GM23338 (cell line): ENCODE results near the gene PAPPA. TPM values are rescaled to one million over a fixed set of nuclear protein-coding genes. Genes with fewer than 3 reads are reported as not detected.

Source experiments
- ATAC-seq: fragments of 200-7000 bp; cut with Tn5 transposase; 3 replicates; pipeline ENCODE4 v1.9.1; 2020
- DNase-seq: peaks from one replicate; pipeline ENCODE4 v3.0.0-alpha.2; 2015; ENCODE audit warnings: low spot score
- H2AFZ ChIP-seq: fragments of 200-600 bp; sonication (generic); 2 replicates; pipeline ENCODE4 v1.8.0; 2016; ENCODE audit warnings: antibody characterized with exemption, mild to moderate bottlenecking, moderate library complexity
- H3F3A ChIP-seq: fragments of 200-600 bp; sonication (generic); replicated peaks from 2 replicates; pipeline ENCODE4 v1.8.0; 2017; ENCODE audit warnings: antibody characterized with exemption, mixed run types, low read depth
- H3K27ac ChIP-seq: fragments of 200-600 bp; sonication (generic); 2 replicates; pipeline ENCODE4 v1.6.1; 2016; ENCODE audit warnings: low read depth
- H3K27me3 ChIP-seq: fragments of 200-600 bp; sonication (generic); 2 replicates; pipeline ENCODE4 v1.8.0; 2016; ENCODE audit warnings: mild to moderate bottlenecking, mixed run types, moderate library complexity; ENCODE audit not compliant: insufficient read depth
- H3K36me3 ChIP-seq: fragments of 200-600 bp; sonication (generic); 2 replicates; pipeline ENCODE4 v1.8.0; 2016; ENCODE audit warnings: mild to moderate bottlenecking; ENCODE audit not compliant: insufficient read depth
- H3K4me1 ChIP-seq: fragments of 200-600 bp; sonication (generic); 2 replicates; pipeline ENCODE4 v1.8.0; 2016; ENCODE audit warnings: mild to moderate bottlenecking, moderate library complexity; ENCODE audit not compliant: insufficient read depth
- H3K4me2 ChIP-seq: fragments of 200-600 bp; sonication (generic); 2 replicates; pipeline ENCODE4 v1.7.1; 2017; ENCODE audit warnings: mixed run types
- H3K4me3 ChIP-seq: fragments of 200-600 bp; sonication (generic); 2 replicates; pipeline ENCODE4 v1.6.1; 2016; ENCODE audit warnings: mixed run types
- H3K79me2 ChIP-seq: fragments of 200-600 bp; sonication (generic); replicated peaks from 2 replicates; pipeline ENCODE4 v1.8.0; 2017; ENCODE audit warnings: mild to moderate bottlenecking; ENCODE audit not compliant: insufficient read depth
- H3K9me2 ChIP-seq: fragments of 200-600 bp; sonication (generic); 2 replicates; pipeline ENCODE4 v1.8.0; 2017; ENCODE audit not compliant: insufficient read depth
- H4K20me1 ChIP-seq: fragments of 200-600 bp; sonication (generic); replicated peaks from 2 replicates; pipeline ENCODE4 v1.8.0; 2017; ENCODE audit warnings: mild to moderate bottlenecking; ENCODE audit not compliant: insufficient read depth
- H3K27ac Mint-ChIP-seq: 2 replicates; pipeline ENCODE4 v1.8.0; 2020; ENCODE audit warnings: inconsistent platforms, mild to moderate bottlenecking, moderate library complexity, mixed read lengths
- H3K27me3 Mint-ChIP-seq: 3 replicates; pipeline ENCODE4 v1.8.0; 2022; ENCODE audit warnings: low read depth, mild to moderate bottlenecking, moderate library complexity, mixed read lengths, inconsistent platforms; ENCODE audit not compliant: insufficient read depth, poor library complexity
- H3K36me3 Mint-ChIP-seq: 3 replicates; pipeline ENCODE4 v1.8.0; 2021; ENCODE audit warnings: low read depth, mild to moderate bottlenecking, inconsistent platforms, moderate library complexity, mixed read lengths
- H3K4me1 Mint-ChIP-seq: 3 replicates; pipeline ENCODE4 v1.8.0; 2020; ENCODE audit warnings: mild to moderate bottlenecking, inconsistent platforms, mixed read lengths
- H3K4me3 Mint-ChIP-seq: 3 replicates; pipeline ENCODE4 v1.8.0; 2021; ENCODE audit warnings: moderate library complexity, mild to moderate bottlenecking, inconsistent platforms, mixed read lengths
- H3K9me3 Mint-ChIP-seq: 3 replicates; pipeline ENCODE4 v1.8.0; 2020; ENCODE audit warnings: moderate library complexity, mild to moderate bottlenecking, inconsistent platforms, mixed read lengths
- CREB1 ChIP-seq: fragments of 250-450 bp; sonication (Bioruptor Pico); IDR thresholded peaks from 2 replicates; pipeline ENCODE4 v1.5.0; 2020; ENCODE audit warnings: low read depth, mild to moderate bottlenecking, moderate library complexity
- CTCF ChIP-seq, 2 experiments: fragments of 200-600 bp in 1 of 2; sonication (generic) in 1 of 2; conservative IDR thresholded peaks; 2 replicates each; pipeline versions ENCODE4 v1.5.1 to v1.6.1; 2016 to 2017; ENCODE audit warnings: antibody characterized with exemption in 2 of 2, low read depth in 2 of 2, mild to moderate bottlenecking in 2 of 2, moderate library complexity in 1 of 2
- EZH2 ChIP-seq: fragments of 200-600 bp; sonication (generic); IDR thresholded peaks from one replicate; pipeline ENCODE4 v1.8.0; 2017; ENCODE audit warnings: antibody characterized with exemption, mild to moderate bottlenecking, low read depth; ENCODE audit not compliant: unreplicated experiment
- EZH2phosphoT487 ChIP-seq: fragments of 200-600 bp; sonication (generic); IDR thresholded peaks from one replicate; pipeline ENCODE4 v1.8.1; 2018; ENCODE audit warnings: antibody characterized with exemption; ENCODE audit not compliant: unreplicated experiment
- JUNB ChIP-seq: IDR thresholded peaks from one replicate; pipeline ENCODE4 v1.6.1; 2016; ENCODE audit warnings: antibody characterized with exemption; ENCODE audit not compliant: unreplicated experiment
- POLR2AphosphoS5 ChIP-seq: IDR thresholded peaks from 2 replicates; pipeline ENCODE4 v1.6.1; 2016; ENCODE audit warnings: antibody characterized with exemption, low read depth
- STAT1 ChIP-seq: IDR thresholded peaks from one replicate; pipeline ENCODE4 v1.6.1; 2016; ENCODE audit warnings: antibody characterized with exemption; ENCODE audit not compliant: unreplicated experiment
- ZNF114 ChIP-seq: fragments of 250-450 bp; sonication (Bioruptor Pico); IDR thresholded peaks from 2 replicates; pipeline ENCODE4 v1.5.0; 2020; ENCODE audit warnings: mild to moderate bottlenecking, moderate library complexity
- ZNF331 ChIP-seq: fragments of 250-450 bp; sonication (Bioruptor Pico); IDR thresholded peaks from 2 replicates; pipeline ENCODE4 v1.5.0; 2020; ENCODE audit warnings: low read depth, mild to moderate bottlenecking, moderate library complexity
- polyA plus RNA-seq: library from polyadenylated mRNA; unstranded; fragments of >200 nt; fragmentation: Nextera tagmentation; extraction: Ambion mirVana; gene quantifications from 2 replicates; pipeline ENCODE4 v1.2.1, GENCODE V29; 2016
- total RNA-seq: library from RNA; depleted of rRNA; stranded (reverse); fragments of >200 nt; shearing (Covaris generic); gene quantifications from 2 replicates; pipeline ENCODE4 v1.2.3, GENCODE V29; 2014
- TF ChIP-seq, protein P1 (sequence below): IDR thresholded peaks from 2 replicates; pipeline ENCODE4 v1.6.1; 2016; ENCODE audit warnings: antibody characterized with exemption

The PAPPA gene
- total and polyA plus RNA-seq, 2 experiments from 2014 or later, result 0.38 to 0.66 TPM

DNA sequence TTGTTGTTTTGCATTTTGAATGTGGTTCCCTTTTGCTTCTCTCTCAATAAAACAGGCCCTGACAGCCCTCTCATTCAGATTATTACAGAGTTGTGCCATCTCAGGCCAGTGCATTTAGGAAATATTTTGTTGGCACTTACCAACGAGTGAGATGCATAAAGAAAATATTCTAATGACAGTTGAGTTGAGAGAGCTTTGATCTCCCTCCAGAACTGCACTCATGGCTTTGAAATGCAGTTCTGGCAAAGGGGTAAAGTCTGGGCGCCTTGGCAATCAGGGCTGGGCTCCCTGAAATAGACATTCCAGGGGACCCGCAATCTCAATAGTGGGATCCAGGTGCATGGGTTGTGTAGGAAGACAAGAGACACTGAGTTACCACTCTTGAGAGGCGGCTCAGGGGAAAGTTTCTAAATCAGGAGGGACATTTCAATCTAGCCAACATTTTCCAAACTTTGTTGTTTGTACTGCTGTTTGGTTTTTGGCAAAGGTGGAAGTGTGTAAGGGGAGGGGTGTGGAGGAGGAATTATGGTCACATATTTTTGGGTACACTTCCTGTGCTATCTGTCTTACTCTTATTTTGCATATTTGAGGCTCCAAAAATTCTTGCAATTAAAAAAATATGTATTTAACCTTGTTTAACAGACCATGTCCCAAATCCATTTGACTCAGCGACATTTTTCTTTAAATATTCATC lies 48.8 kb downstream of the PAPPA start:
- Histone ChIP-seq H3K79me2 (no peaks in the 10 kb centered on the region), H3K4me1 (no peaks in the 10 kb centered on the region), H3K27me3 (no peaks in the 10 kb centered on the region), H3K4me2 (no peak overlapping the region), H3K4me3 (no peak overlapping the region), H4K20me1 (no peaks in the 10 kb centered on the region), H2AFZ (no peak overlapping the region; the same call in 1 of the 2 replicates), H3K9me2 (0 out of 2 replicates have a peak, but pooled peaks cover under 1% of the 10 kb centered on the region), H3K36me3 (no peaks in the 10 kb centered on the region), H3K27ac (no peak overlapping the region), H3F3A (no peaks in the 10 kb centered on the region)
- no peak overlapping the region for H3K4me3 Mint-ChIP-seq
- peaks cover 2% of the 10 kb centered on the region for H3K27me3 Mint-ChIP-seq
- TF ChIP-seq, protein P1, sequence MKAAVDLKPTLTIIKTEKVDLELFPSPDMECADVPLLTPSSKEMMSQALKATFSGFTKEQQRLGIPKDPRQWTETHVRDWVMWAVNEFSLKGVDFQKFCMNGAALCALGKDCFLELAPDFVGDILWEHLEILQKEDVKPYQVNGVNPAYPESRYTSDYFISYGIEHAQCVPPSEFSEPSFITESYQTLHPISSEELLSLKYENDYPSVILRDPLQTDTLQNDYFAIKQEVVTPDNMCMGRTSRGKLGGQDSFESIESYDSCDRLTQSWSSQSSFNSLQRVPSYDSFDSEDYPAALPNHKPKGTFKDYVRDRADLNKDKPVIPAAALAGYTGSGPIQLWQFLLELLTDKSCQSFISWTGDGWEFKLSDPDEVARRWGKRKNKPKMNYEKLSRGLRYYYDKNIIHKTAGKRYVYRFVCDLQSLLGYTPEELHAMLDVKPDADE, result no peak
- TF ChIP-seq EZH2phosphoT487 (no peak), ZNF331 (CRISPR knock-in tag) (no peak), JUNB (no peak), CTCF (conservative IDR thresholded peaks at IDR 0.05; ENCODE audit: low read depth in 2 of 2) (no peak), CREB1 (CRISPR knock-in tag) (no peak)
- H3K36me3 Mint-ChIP-seq, result no peaks in the 10 kb centered on the region
- DNase-seq (no peak), ATAC-seq (no peak)
- no peak overlapping the region for H3K27ac Mint-ChIP-seq
- peaks cover 11% of the 10 kb centered on the region; the same call in 2 of the 3 replicates for H3K4me1 Mint-ChIP-seq
- H3K9me3 Mint-ChIP-seq, result no peaks in the 10 kb centered on the region

DNA sequence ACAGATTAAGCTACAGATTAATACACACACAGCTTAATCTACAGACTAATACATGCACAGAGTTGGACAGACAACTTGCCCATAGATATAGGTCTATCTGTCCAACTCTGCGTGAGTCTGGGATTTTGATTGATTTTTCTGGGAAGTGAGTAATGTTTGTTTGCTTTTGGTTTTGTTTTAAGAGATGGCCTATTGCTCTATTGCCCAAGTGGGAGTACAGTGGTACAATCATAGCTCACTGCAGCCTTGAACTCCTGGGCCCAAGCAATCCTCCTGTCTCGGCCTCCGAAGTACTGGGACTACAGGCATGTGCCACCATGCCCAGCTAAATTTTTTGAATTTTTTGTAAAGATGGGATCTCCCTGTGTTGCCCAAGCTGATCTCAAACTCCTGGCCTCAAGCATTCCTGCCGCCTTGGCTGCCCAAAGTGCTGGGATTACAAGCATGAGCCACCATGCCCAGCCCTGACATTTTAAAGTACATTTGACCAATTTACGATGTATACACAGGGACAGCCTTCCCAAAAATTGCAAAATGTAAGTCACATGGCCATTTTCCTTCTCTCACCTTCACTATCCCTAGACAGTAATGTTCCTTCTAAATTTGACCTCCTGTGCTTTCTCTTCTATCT lies 50.8 kb downstream of the PAPPA start:
- no peaks in the 10 kb centered on the region for H4K20me1 ChIP-seq
- no peaks in the 10 kb centered on the region for H3K79me2 ChIP-seq
- TF ChIP-seq POLR2AphosphoS5 (no peak), ZNF331 (CRISPR knock-in tag) (no peak), EZH2 (no peak), STAT1 (no peak), EZH2phosphoT487 (no peak), ZNF114 (CRISPR knock-in tag) (no peak), CTCF (conservative IDR thresholded peaks at IDR 0.05; ENCODE audit: low read depth in 2 of 2) (no peak)

More for the DNA sequence above, 50.8 kb downstream of the PAPPA start:
- Histone ChIP-seq H3K4me3 (no peak overlapping the region), H3K27me3 (no peaks in the 10 kb centered on the region), H3K4me2 (no peak overlapping the region), H3K9me2 (0 out of 2 replicates have a peak, but pooled peaks cover 4% of the 10 kb centered on the region), H3K27ac (no peak overlapping the region), H3K4me1 (no peaks in the 10 kb centered on the region), H3K36me3 (no peaks in the 10 kb centered on the region), H3F3A (no peaks in the 10 kb centered on the region), H2AFZ (no peak overlapping the region)
- Mint-ChIP-seq H3K27ac (no peak overlapping the region), H3K4me3 (no peak overlapping the region), H3K27me3 (peaks cover 2% of the 10 kb centered on the region), H3K4me1 (peaks cover 11% of the 10 kb centered on the region; the same call in 2 of the 3 replicates), H3K9me3 (no peaks in the 10 kb centered on the region), H3K36me3 (no peaks in the 10 kb centered on the region)
- ATAC-seq (no peak), DNase-seq (no peak)
